Right kidney (tissue), 1 donor: ENCODE results near the gene ERICH2.

Experiments
- DNase-seq: peaks from one replicate; pipeline ENCODE4 v3.0.0-alpha.2; 2016

The ERICH2 gene

GRCh38 chr2:170843656-170844055, 73.5 kb downstream of the ERICH2 start:
- DNase-seq = no peak

DNA sequence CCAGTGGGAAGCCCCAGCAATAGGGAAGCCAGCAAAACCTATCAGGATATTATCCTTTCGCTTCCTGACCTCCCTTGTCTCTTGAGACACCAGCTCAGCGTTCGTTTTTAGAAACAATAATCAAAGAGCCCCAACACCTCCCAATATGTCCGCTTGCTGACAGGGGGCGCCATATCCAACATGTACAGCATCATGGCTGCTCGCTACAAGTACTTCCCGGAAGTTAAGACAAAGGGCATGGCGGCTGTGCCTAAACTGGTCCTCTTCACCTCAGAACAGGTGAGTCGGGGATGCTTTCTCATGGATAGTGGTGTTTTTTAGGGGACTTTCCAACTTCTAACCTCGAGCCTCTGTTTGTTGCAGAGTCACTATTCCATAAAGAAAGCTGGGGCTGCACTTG, 75.2 kb downstream of the ERICH2 start:
- DNase-seq = no peak

- no peak for DNase-seq
These were observed 76.1 kb downstream of the ERICH2 start for GRCh38 chr2:170846314-170846713.

GRCh38 chr2:170847716-170848115, 77.5 kb downstream of the ERICH2 start:
- no peak for DNase-seq
